Suprapubic skin (tissue), 4 donors: ENCODE measurements around the gene ADCY9. TPM values are rescaled to one million over a fixed set of nuclear protein-coding genes. Genes with fewer than 3 reads are reported as not detected.

ENCODE experiments used
- DNase-seq, 2 donors: peaks; one replicate each; pipeline ENCODE4 v3.0.0-alpha.2; 2019; ENCODE audit warnings: low spot score in 2 of 2
- H3K27ac ChIP-seq: fragments of 200-600 bp; sonication (generic); one replicate; pipeline ENCODE4 v1.5.1; 2019
- H3K27me3 ChIP-seq: fragments of 200-600 bp; sonication (generic); one replicate; pipeline ENCODE4 v1.5.1; 2019
- H3K36me3 ChIP-seq: fragments of 200-600 bp; sonication (generic); one replicate; pipeline ENCODE4 v1.5.1; 2019
- H3K4me1 ChIP-seq: fragments of 200-600 bp; sonication (generic); one replicate; pipeline ENCODE4 v1.5.1; 2019
- H3K4me3 ChIP-seq: fragments of 200-600 bp; sonication (generic); one replicate; pipeline ENCODE4 v1.5.1; 2019; ENCODE audit warnings: mild to moderate bottlenecking
- H3K9me3 ChIP-seq: fragments of 200-600 bp; sonication (generic); one replicate; pipeline ENCODE4 v1.5.1; 2019
- CTCF ChIP-seq, 2 donors: fragments of 200-600 bp in 1 of 2; fragments of 450-650 bp in 1 of 2; sonication (generic) in 1 of 2; IDR thresholded peaks; one replicate each; pipeline ENCODE4 v1.5.1; 2016 to 2019; ENCODE audit warnings: antibody characterized with exemption in 2 of 2, mild to moderate bottlenecking in 1 of 2, moderate library complexity in 1 of 2
- EP300 ChIP-seq: sonication (generic); formaldehyde crosslinking; IDR thresholded peaks from one replicate; pipeline ENCODE4 v1.6.1; 2017; ENCODE audit warnings: antibody characterized with exemption
- POLR2A ChIP-seq, 2 donors: fragments of 450-650 bp; IDR thresholded peaks; one replicate each; pipeline ENCODE4 v1.6.1; 2017; ENCODE audit warnings: antibody characterized with exemption in 2 of 2, mild to moderate bottlenecking in 2 of 2, moderate library complexity in 2 of 2
- POLR2AphosphoS5 ChIP-seq, 3 donors: sonication (generic); formaldehyde crosslinking; IDR thresholded peaks; one replicate each; pipeline ENCODE4 v1.6.1; 2017; ENCODE audit warnings: antibody characterized with exemption in 3 of 3
- WGBS: methylation state at CpG from one replicate; pipeline ENCODE4 v1.1.5; 2018; 5-methylcytosine and 5-hydroxymethylcytosine counted together
- total RNA-seq, 4 donors: library from RNA; depleted of rRNA; stranded (reverse); fragments of >200 nt; gene quantifications; one replicate each; pipeline ENCODE4 v1.1.0, GENCODE V29; 2016

Gene ADCY9
- total RNA-seq, 4 donors from 2014 or later, result 21.5 to 27.2 (median 26.4) TPM

- Histone ChIP-seq H3K27ac (no peak overlapping the region), H3K4me1 (peaks cover 11% of the 10 kb centered on the region), H3K9me3 (no peaks in the 10 kb centered on the region), H3K36me3 (no peaks in the 10 kb centered on the region), H3K4me3 (no peak overlapping the region), H3K27me3 (no peaks in the 10 kb centered on the region)
- WGBS, result 92% methylated on average over 5 of the region's 5 CpGs
- DNase-seq, result no peak
- TF ChIP-seq CTCF (IDR thresholded peaks at IDR 0.05) (no peak), POLR2AphosphoS5 (IDR thresholded peaks at IDR 0.05) (no peak), POLR2A (IDR thresholded peaks at IDR 0.05) (no peak), EP300 (no peak)
Observed at GRCh38 chr16:4083347-4083870, 32.8 kb downstream of the ADCY9 start.

- Histone ChIP-seq H3K9me3 (no peaks in the 10 kb centered on the region), H3K4me3 (no peak overlapping the region), H3K27ac (no peak overlapping the region), H3K4me1 (peaks cover 11% of the 10 kb centered on the region), H3K36me3 (no peaks in the 10 kb centered on the region), H3K27me3 (no peaks in the 10 kb centered on the region)
- DNase-seq, result no peak
- TF ChIP-seq EP300 (no peak), POLR2A (IDR thresholded peaks at IDR 0.05) (no peak), POLR2AphosphoS5 (IDR thresholded peaks at IDR 0.05) (no peak), CTCF (IDR thresholded peaks at IDR 0.05) (no peak)
- WGBS, result 91% methylated on average over 15 of the region's 15 CpGs
Observed at GRCh38 chr16:4082474-4083044, 33.7 kb downstream of the ADCY9 start.

- no peaks in the 10 kb centered on the region for H3K27me3 ChIP-seq
- no peak overlapping the region for H3K4me3 ChIP-seq
- H3K9me3 ChIP-seq, result no peaks in the 10 kb centered on the region
- TF ChIP-seq EP300 (no peak), POLR2A (IDR thresholded peaks at IDR 0.05) (no peak), CTCF (IDR thresholded peaks at IDR 0.05) (no peak), POLR2AphosphoS5 (IDR thresholded peaks at IDR 0.05) (no peak)
- H3K36me3 ChIP-seq, result no peaks in the 10 kb centered on the region
- WGBS, result 50% methylated on average over 13 of the region's 13 CpGs
- H3K27ac ChIP-seq, result no peak overlapping the region
- DNase-seq, result no peak
- peaks cover 11% of the 10 kb centered on the region for H3K4me1 ChIP-seq
Observed at GRCh38 chr16:4081521-4082021, 34.7 kb downstream of the ADCY9 start.

- H3K27ac ChIP-seq, result no peak overlapping the region
- H3K4me1 ChIP-seq, result peaks cover 11% of the 10 kb centered on the region
- no peaks in the 10 kb centered on the region for H3K27me3 ChIP-seq
- H3K36me3 ChIP-seq, result no peaks in the 10 kb centered on the region
- H3K4me3 ChIP-seq, result no peak overlapping the region
- DNase-seq, result no peak
- WGBS, result 68% methylated on average over 10 of the region's 10 CpGs
- TF ChIP-seq POLR2AphosphoS5 (IDR thresholded peaks at IDR 0.05) (no peak), POLR2A (IDR thresholded peaks at IDR 0.05) (no peak), CTCF (IDR thresholded peaks at IDR 0.05) (no peak), EP300 (no peak)
- no peaks in the 10 kb centered on the region for H3K9me3 ChIP-seq
Observed at GRCh38 chr16:4081047-4081446, 35.2 kb downstream of the ADCY9 start.

- no peak overlapping the region for H3K27ac ChIP-seq
- H3K4me1 ChIP-seq, result peaks cover 5% of the 10 kb centered on the region
- 68% methylated on average over 6 of the region's 6 CpGs for WGBS
- H3K9me3 ChIP-seq, result no peaks in the 10 kb centered on the region
- TF ChIP-seq CTCF (IDR thresholded peaks at IDR 0.05), result no peak
- no peak for TF ChIP-seq POLR2AphosphoS5 (IDR thresholded peaks at IDR 0.05)
- TF ChIP-seq EP300, result no peak
- TF ChIP-seq POLR2A (IDR thresholded peaks at IDR 0.05), result no peak
- H3K4me3 ChIP-seq, result no peak overlapping the region
- H3K36me3 ChIP-seq, result no peaks in the 10 kb centered on the region
- no peak for DNase-seq
- H3K27me3 ChIP-seq, result no peaks in the 10 kb centered on the region
Observed at GRCh38 chr16:4077174-4077649, 39.0 kb downstream of the ADCY9 start.
